Measurements from ENCODE around the gene TPP1.

GRCh38 chr11:6594142-6594768, 25.0 kb downstream of the TPP1 start:
- TF ChIP-seq CTCF (IDR thresholded peaks at IDR 0.05) (no peak), POLR2A (IDR thresholded peaks at IDR 0.05) (no peak)
